HepG2 (cell line): ENCODE results near the gene KDM1B. TPM values are rescaled to one million over a fixed set of nuclear protein-coding genes. Genes with fewer than 3 reads are reported as not detected.

Experiments
- AGO2 ChIP-seq: fragments of 200-400 bp; formaldehyde crosslinking; optimal IDR thresholded peaks from 2 replicates; pipeline ENCODE3; 2017; ENCODE audit warnings: mild to moderate bottlenecking, low read depth, low read length, moderate library complexity
- NFE2L2 ChIP-seq: fragments of 150-350 bp; IDR thresholded peaks from 2 replicates; pipeline ENCODE4 v1.6.1; 2014; ENCODE audit warnings: low read length
- NR2F2 ChIP-seq: IDR thresholded peaks from 2 replicates; pipeline ENCODE4 v1.6.1; 2012; ENCODE audit warnings: low read depth, inconsistent platforms, borderline replicate concordance
- SOX13 ChIP-seq, 3 experiments: fragments of 450-650 bp in 1 of 3; sonication (generic) in 1 of 3; formaldehyde crosslinking in 1 of 3; IDR thresholded peaks in 2 of 3; conservative IDR thresholded peaks in 1 of 3; 2 replicates each; pipeline versions ENCODE4 v1.5.0 to v1.6.1; 2016 to 2020; ENCODE audit warnings: antibody characterized with exemption in 1 of 3, mild to moderate bottlenecking in 1 of 3, missing compliant biosample characterization in 1 of 3, missing genetic modification reagents in 1 of 3, moderate library complexity in 1 of 3
- SP4 ChIP-seq: sonication (generic); formaldehyde crosslinking; IDR thresholded peaks from 2 replicates; pipeline ENCODE4 v1.8.1; 2023; ENCODE audit warnings: mild to moderate bottlenecking, missing genetic modification reagents
- XRCC5 ChIP-seq: fragments of 200-400 bp; formaldehyde crosslinking; optimal IDR thresholded peaks from 2 replicates; pipeline ENCODE3; 2017; ENCODE audit warnings: mild to moderate bottlenecking, low read length
- ZBTB20 ChIP-seq: sonication (generic); formaldehyde crosslinking; IDR thresholded peaks from 2 replicates; pipeline ENCODE4 v1.8.1; 2023; ENCODE audit warnings: missing genetic modification reagents, low read depth, mild to moderate bottlenecking, borderline replicate concordance
- ZNF549 ChIP-seq: sonication (generic); formaldehyde crosslinking; IDR thresholded peaks from 2 replicates; pipeline ENCODE4 v1.5.0; 2020; ENCODE audit warnings: missing genetic modification reagents
- ZNF652 ChIP-seq: IDR thresholded peaks from 2 replicates; pipeline ENCODE4 v1.6.1; 2016; ENCODE audit warnings: low read depth, borderline replicate concordance
- ZNF660 ChIP-seq: sonication (generic); formaldehyde crosslinking; IDR thresholded peaks from 2 replicates; pipeline ENCODE4 v1.5.1; 2020; ENCODE audit warnings: mild to moderate bottlenecking, low read depth, missing genetic modification reagents, borderline replicate concordance
- ZNF792 ChIP-seq: IDR thresholded peaks from 2 replicates; pipeline ENCODE4 v1.6.1; 2016
- polyA plus RNA-seq, 8 experiments: library from polyadenylated mRNA; depleted of rRNA in 3 of 8; stranded (reverse) in 7 of 8; unstranded in 1 of 8; fragments of >200 nt; fragmentation: Illumina TruSeq in 4 of 8; extraction: Trizol in 4 of 8; gene quantifications; 2 replicates each; pipeline versions ENCODE4 v1.2.1 to v1.2.3, GENCODE V29; 2011 to 2016; ENCODE audit warnings: low read depth in 4 of 8, missing spikeins in 1 of 8, mixed read lengths in 1 of 8; ENCODE audit not compliant: insufficient read depth in 1 of 8
- total RNA-seq, 5 experiments: library from RNA; depleted of rRNA; stranded (reverse); fragments of >200 nt; fragmentation: Illumina TruSeq; extraction: Trizol; gene quantifications; 2 replicates each; pipeline ENCODE4 v1.2.3, GENCODE V29; 2016; ENCODE audit warnings: low read depth in 1 of 5
- TF ChIP-seq, protein P1 (sequence below): sonication (generic); formaldehyde crosslinking; IDR thresholded peaks from 2 replicates; pipeline ENCODE4 v1.4.0; 2020; ENCODE audit warnings: missing genetic modification reagents, borderline replicate concordance
- TF ChIP-seq, protein P2 (sequence below): sonication (generic); formaldehyde crosslinking; IDR thresholded peaks from 2 replicates; pipeline ENCODE4 v1.5.1; 2020; ENCODE audit warnings: missing genetic modification reagents, mild to moderate bottlenecking, borderline replicate concordance

Gene KDM1B
- total and polyA plus RNA-seq, 2 of the 13 experiments (the other 11 are each of a cell fraction or from before 2014, with no cell fraction given): 9.8 to 13.2 TPM

DNA sequence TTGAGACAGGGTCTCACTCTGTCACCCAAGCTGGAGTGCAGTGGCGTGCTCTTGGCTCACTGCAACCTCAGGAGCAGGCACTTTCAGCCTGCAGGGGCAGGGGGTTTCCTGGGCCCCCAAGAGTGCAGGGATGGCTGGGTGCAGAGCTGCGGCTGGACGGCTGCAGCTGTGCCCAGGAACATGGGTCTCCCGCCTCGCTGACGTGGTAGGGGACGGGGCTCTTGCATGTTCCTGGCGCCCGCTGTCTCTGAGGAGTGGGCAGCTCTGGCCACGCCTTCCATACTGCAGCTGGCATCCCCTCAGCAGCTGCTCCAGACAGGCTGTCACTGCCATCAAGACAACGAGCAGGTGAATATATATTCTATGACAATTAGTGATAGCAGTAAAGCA lies 111.3 kb downstream of the KDM1B start (continued):
- TF ChIP-seq, protein P1, sequence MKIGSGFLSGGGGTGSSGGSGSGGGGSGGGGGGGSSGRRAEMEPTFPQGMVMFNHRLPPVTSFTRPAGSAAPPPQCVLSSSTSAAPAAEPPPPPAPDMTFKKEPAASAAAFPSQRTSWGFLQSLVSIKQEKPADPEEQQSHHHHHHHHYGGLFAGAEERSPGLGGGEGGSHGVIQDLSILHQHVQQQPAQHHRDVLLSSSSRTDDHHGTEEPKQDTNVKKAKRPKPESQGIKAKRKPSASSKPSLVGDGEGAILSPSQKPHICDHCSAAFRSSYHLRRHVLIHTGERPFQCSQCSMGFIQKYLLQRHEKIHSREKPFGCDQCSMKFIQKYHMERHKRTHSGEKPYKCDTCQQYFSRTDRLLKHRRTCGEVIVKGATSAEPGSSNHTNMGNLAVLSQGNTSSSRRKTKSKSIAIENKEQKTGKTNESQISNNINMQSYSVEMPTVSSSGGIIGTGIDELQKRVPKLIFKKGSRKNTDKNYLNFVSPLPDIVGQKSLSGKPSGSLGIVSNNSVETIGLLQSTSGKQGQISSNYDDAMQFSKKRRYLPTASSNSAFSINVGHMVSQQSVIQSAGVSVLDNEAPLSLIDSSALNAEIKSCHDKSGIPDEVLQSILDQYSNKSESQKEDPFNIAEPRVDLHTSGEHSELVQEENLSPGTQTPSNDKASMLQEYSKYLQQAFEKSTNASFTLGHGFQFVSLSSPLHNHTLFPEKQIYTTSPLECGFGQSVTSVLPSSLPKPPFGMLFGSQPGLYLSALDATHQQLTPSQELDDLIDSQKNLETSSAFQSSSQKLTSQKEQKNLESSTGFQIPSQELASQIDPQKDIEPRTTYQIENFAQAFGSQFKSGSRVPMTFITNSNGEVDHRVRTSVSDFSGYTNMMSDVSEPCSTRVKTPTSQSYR (CRISPR knock-in tag): no peak
- TF ChIP-seq SP4 (CRISPR knock-in tag): 0 out of 2 replicates have a peak, but pooled peaks have one; percentile 6
- TF ChIP-seq ZBTB20: no peak
- no peak for TF ChIP-seq ZNF660 (CRISPR knock-in tag)
- no peak for TF ChIP-seq SOX13 (IDR thresholded peaks at IDR 0.05)
- no peak for TF ChIP-seq SOX13 (CRISPR knock-in tag; conservative IDR thresholded peaks at IDR 0.05 in 1 of 2, IDR thresholded peaks at IDR 0.05 in 1 of 2)
- TF ChIP-seq AGO2: peak; percentile 8
- TF ChIP-seq ZNF549: no peak
- no peak for TF ChIP-seq NFE2L2
- TF ChIP-seq ZNF652 (CRISPR knock-in tag): no peak
- TF ChIP-seq, protein P2, sequence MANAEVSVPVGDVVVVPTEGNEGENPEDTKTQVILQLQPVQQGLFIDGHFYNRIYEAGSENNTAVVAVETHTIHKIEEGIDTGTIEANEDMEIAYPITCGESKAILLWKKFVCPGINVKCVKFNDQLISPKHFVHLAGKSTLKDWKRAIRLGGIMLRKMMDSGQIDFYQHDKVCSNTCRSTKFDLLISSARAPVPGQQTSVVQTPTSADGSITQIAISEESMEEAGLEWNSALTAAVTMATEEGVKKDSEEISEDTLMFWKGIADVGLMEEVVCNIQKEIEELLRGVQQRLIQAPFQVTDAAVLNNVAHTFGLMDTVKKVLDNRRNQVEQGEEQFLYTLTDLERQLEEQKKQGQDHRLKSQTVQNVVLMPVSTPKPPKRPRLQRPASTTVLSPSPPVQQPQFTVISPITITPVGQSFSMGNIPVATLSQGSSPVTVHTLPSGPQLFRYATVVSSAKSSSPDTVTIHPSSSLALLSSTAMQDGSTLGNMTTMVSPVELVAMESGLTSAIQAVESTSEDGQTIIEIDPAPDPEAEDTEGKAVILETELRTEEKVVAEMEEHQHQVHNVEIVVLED (CRISPR knock-in tag): no peak
- no peak for TF ChIP-seq NR2F2
- no peak for TF ChIP-seq XRCC5
- no peak for TF ChIP-seq ZNF792 (CRISPR knock-in tag)
